Measurements from ENCODE around the gene ZNF277.

ZNF277 gene

DNA sequence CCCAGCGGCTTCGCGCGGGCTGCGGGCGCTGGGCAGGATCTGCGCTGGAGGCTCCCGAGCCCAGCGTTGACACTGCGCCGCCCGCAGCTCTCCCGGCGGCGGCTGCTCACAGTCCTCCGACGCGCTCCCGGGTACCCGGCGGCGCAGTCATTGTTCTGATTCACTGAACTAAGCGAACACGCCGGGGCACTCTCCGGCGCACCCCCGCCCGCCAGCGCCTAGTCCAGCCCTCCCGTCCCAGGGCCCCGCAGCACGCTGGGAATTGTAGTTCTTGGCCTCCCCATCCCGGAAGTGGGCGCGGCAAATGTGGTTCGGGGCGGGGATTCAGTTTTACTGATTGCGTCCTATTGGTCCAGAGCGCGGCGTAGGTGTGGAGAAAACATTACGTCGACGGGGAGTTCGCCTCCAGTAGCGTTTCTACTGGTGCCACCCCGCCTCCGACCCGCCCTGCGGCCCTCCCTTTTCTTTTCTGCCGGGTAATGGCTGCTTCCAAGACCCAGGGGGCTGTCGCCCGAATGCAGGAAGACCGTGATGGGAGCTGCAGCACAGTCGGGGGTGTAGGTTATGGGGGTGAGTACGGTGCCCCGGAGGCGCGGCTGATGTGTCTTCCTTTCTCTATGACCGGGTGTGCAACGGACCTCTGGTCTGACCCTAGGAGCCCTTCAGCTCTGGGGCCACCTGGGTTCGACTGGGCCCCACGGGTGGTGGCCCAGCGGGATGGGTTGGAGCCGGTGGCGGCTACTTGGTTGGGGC, at the start of gene ZNF277, which contains the start of gene DOCK4:
Gene ZNF277, plus strand, starts transcription at position 458 of the 753 bp plus-strand sequence. Its CDS starts 22 bp downstream, at position 480.
Gene DOCK4, minus strand, starts transcription at position 162 of the 753 bp plus-strand sequence. CDS start 261 bp downstream, outside the sequence.
- peak; percentile 92 for DNase-seq (ENCODE audit: low read depth)

DNA sequence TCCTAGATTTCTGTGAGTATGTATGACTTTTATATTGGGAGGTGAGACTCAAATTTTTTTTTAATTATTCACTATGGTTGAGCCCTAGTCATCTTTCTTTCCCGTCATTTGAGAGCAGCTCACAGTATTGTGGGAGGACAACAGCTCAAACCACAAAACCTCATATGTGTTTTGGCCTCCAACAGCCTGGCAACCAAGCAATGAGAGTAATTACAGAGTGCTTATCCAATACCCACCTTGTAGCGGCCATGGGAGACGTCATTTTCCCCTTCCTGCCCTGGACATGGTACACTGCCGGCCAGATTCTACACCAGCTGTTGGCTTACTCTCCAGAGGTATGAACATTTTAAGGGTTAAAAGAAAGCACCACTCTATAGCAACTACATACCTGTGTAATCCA, 49.4 kb upstream of the ZNF277 start:
- DNase-seq (ENCODE audit: low read depth): no peak

DNA sequence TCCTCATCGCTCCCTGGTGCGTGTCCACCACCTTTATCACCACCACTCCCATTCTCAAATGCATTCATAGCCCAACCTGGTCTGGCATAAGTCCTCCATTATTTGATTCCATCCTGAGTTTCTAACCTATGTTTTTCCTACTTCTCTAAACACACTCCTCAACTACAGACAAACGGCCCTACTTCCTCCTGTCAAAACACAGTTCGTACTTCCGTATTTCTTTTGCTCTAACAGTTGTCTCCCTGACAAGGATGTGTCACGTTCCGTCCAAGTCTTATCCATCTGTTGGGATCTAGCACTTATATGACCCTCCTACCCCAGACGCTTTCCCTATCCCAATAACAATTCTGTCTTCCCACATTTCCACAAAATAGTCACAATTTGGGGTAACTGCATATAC, 47.1 kb upstream of the ZNF277 start:
- DNase-seq (ENCODE audit: low read depth): no peak

DNA sequence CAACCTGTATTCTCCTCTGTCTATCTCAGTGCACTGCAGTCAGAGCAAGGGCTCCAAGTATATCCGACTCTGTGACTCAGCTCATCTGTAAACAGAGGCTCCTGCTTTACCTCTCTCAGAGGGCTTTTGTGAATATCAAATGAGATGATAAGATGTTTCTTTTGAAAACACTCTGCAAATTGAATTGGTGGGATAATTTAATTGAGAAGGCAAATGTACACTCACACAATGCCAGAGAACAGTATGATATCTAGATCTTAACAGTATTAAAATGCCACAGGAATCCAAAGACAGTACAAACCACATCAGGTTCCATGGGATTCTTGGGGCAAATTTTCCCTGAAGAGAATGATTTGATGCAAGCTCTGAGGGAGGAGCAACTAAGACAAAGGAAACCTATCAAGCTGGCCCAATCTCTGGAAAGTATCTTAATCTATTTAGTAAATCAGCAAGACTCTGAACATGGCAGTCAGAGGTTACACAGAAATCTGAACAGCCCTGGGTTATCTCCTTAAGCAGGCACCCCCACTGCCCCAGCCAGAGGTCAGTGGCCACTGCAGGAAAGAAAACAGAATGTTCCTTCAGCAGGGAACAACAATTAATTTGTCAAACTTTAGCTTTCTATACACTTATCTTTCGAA, 46.2 kb upstream of the ZNF277 start:
- no peak for DNase-seq (ENCODE audit: low read depth)

DNA sequence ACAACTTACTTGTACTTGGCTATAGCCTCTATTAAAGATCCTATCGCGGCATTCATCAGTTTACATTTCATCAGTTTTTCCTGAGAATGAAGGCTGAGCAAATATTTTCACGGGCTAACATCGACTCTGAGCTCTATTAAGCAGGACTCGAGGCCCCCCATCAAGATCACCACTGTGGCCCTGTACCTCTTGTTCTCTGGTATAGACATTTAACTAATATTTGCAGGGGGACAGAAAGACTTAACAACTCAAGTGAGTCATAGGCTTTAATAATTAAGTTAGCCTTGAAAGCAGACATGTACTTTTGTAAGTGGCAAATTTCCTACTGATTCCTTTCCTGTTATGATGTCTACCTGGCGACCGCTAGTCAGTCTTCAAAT, 45.7 kb upstream of the ZNF277 start:
- DNase-seq (ENCODE audit: low read depth): no peak

DNA sequence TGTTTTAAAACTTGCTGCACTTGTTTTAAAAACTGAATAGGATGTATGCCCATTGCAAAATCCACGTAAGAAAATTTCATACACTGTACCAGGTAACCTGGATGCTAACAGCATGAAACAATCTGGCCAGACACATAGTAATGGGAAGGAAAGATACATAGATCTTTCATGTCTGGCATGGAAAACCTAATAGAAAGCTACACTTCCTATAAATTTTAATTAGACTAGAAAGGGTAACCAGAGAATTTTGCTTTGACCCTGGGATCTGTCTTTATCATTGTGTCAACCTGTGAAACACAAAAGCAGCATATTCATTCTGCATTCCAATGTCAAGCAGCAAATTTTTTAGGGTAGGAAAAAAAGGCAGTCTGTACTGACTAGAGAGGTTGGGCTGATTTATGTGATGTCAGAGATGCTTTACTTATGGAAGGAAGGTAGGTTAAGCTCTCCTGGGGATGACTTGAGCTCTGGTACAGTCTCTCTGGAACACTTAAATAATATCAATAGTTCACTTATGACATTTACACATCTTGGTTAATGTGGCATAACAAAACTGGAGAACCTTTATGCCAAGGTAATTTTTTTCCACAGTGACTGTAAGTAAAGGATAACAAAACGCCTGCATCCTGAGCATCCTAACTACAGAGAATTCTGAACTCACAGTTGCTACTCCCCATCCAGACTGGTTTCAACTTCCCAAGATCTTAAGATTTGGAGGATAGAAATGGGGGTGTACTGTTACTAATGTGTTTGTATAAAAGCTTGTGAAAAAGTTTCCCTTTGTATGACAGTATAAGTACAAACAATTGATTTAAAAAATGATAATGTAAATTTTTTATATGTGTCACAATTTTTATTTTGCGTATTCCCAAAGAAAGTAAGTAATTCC, 45.0 kb upstream of the ZNF277 start:
- DNase-seq (ENCODE audit: low read depth): no peak

GRCh38 chr7:112162142-112162766, 44.2 kb upstream of the ZNF277 start:
- DNase-seq (ENCODE audit: low read depth): no peak

GRCh38 chr7:112162784-112163506, 43.5 kb upstream of the ZNF277 start:
- DNase-seq (ENCODE audit: low read depth): no peak

DNA sequence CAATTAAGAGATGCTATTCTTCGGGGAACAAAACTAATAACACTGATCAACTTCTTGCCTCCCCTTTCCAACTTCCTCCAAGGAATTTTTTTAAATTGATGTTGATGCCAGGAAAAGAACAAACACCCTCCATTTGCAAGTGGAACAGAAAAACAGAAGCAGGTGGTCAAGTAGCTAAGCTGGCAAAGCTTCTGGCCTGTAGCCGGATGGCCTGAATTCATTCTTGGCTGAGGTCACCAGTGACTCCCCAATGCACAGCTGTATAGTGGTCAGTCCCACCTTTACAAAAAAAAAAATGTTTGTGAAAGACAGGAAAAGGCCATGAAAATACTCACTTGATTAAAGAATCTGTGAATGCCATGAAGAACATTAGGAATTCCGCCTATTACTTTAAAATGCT, 39.3 kb upstream of the ZNF277 start:
- DNase-seq (ENCODE audit: low read depth): no peak

DNA sequence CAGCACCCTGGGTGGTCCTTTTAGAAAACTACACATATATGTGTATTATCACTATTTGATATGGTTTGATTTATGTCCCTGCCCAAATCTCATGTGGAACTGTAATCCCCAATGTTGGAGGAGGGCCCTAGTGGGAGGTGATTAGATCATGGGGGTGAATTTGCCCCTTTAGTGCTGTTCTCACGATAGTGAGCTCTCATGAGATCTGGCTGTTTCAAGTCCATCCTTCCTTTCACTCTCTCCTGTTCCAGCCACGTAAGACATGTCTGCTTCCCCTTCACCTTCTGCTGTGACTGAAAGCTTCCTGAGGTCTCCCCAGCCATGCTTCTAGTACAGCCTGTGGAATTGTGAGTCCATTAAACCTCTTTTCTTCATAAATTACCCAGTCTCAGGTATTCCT, 37.6 kb upstream of the ZNF277 start:
- DNase-seq (ENCODE audit: low read depth): no peak

DNA sequence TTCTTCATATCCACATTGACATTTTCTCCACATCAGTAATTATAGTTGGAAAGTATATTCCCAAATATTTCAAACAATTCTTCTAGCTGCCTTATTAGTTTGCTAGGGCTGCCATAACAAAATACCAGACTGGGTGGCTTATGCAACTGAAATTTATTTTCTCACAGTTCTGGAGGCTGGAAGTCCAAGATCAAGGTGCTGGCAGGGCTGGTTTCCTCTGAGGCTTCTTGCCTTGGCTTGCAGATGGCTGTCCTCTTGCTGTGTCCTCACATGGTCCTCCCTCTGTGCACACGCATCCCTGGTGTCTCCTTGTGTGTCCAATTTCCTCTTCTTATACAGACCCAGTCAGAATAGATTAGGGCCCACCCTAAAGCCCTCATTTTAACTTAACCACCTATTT, 34.8 kb upstream of the ZNF277 start:
- DNase-seq (ENCODE audit: low read depth): no peak

DNA sequence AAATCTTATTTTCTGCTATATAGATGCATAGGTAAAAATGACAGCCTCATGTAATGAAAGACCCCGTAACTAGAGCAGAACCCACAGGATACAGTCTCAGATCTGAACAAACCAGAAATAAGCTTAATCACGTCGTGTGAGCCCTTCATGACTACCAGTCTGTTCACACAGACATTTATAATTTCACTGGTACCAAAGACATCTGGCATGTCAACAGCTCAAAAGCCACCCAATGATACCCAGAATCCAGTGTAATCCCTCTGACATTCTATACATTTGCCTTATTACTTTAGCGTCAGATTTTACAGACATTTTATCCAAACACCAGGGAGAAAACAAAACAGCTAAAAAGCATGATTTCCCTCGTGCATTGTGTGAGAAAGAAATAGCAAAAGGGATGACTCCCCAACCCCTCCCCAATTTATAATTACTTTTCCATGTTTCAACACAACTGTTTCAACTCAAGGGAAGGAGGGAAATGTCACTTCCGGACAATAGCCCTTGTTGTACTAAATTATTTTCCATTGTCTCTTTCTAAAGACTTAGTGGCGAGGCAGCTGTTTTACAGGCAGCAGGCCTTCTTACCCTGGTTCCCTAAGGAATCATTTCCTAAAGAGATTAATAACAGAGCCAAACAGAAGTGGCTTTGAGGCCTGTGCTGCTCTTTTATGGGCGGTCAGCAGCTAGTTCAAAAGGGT, 33.5 kb upstream of the ZNF277 start:
- DNase-seq (ENCODE audit: low read depth): no peak

GRCh38 chr7:112173568-112173905, 33.0 kb upstream of the ZNF277 start:
- DNase-seq (ENCODE audit: low read depth): no peak

- no peak for DNase-seq (ENCODE audit: low read depth)
Observed at GRCh38 chr7:112174192-112174591, 32.3 kb upstream of the ZNF277 start.

- DNase-seq (ENCODE audit: low read depth): no peak
Observed at GRCh38 chr7:112176241-112176640, 30.3 kb upstream of the ZNF277 start.

- DNase-seq (ENCODE audit: low read depth): no peak
Observed at GRCh38 chr7:112176693-112177415, 29.6 kb upstream of the ZNF277 start.

GRCh38 chr7:112180223-112180622, 26.3 kb upstream of the ZNF277 start:
- DNase-seq (ENCODE audit: low read depth): no peak

- DNase-seq (ENCODE audit: low read depth): no peak
Observed at GRCh38 chr7:112182749-112183148, 23.7 kb upstream of the ZNF277 start.

DNA sequence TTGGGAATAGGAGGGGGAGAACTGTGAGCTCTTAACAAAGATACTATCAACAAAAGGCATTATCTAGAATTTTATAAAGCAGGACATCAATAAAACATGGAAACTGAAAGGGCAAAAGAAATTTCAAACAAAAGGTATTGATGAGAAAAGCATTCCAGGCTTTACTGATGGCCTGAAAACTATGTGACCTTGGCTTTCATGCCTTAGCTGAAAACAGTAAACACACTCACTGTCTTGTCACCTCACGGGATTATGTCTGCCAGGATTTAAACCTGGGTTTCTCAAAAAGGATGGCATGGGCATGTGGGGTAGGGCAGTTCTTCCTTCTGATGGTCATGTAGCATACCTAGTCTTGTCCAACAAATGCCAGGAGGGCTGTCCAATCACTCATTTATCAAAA, 23.2 kb upstream of the ZNF277 start:
- DNase-seq (ENCODE audit: low read depth): no peak

DNA sequence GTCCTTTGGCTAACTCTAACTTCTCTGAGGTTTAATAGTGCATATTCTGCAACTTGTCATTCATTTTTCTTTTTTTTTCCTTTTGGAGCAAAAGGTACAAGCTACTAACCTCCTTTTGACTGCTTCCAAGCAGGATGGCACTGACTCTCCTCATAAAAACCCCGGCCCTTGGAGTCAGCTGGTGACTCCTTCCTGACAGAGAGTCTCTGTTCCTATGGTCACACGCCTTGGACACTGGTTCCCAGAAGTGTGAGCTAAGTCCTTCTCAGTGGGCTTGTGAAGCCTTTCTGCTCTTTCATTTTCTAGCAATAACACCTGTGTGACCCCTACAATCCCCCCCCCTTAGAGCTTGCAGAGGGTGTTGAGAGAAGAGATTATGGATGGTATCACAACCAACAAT, 22.0 kb upstream of the ZNF277 start:
- no peak for DNase-seq (ENCODE audit: low read depth)
